HepG2 (cell line): ENCODE measurements around the gene AUNIP. TPM values are rescaled to one million over a fixed set of nuclear protein-coding genes. Genes with fewer than 3 reads are reported as not detected.

ENCODE experiments used
- ATAC-seq: fragments of 200-7000 bp; cut with Tn5 transposase; 3 replicates; pipeline ENCODE4 v1.9.1; 2020; ENCODE audit warnings: mild to moderate bottlenecking, moderate library complexity
- BruUV-seq: library from RNA; stranded (reverse); fragments of 400-500 nt; replicated peaks from 2 replicates; lab custom pipeline; 2021; lab: Mats Ljungman, UMichigan
- CTCF ChIA-PET: fragments of 300-600 bp; formaldehyde crosslinking; extraction: SDS; loops from one replicate; lab custom pipeline; 2021; ENCODE audit warnings: low total read pairs, inconsistent platforms, low intra/inter-chr PET ratio; lab: Yijun Ruan, JAX
- POLR2A ChIA-PET: fragments of 350-600 bp; sonication (Branson Sonifier 250); formaldehyde crosslinking; loops from one replicate; lab custom pipeline; 2020; ENCODE audit warnings: antibody characterized with exemption, inconsistent platforms; lab: Yijun Ruan, JAX
- DNase-seq: peaks from one replicate; pipeline ENCODE4 v3.0.0-alpha.2; 2015; ENCODE audit warnings: low spot score
- FAIRE-seq: peaks from 3 replicates; lab custom pipeline; 2011; peaks lifted over from hg19 to GRCh38; lab: Jason Lieb, UNC
- H2AFZ ChIP-seq: one replicate; pipeline ENCODE4 v1.6.1; 2011; ENCODE audit warnings: low read length, inconsistent platforms
- H3K27ac ChIP-seq: fragments of 300-600 bp; 3 replicates; pipeline ENCODE4 v1.8.0; 2011; ENCODE audit warnings: mixed run types, mild to moderate bottlenecking, mixed read lengths, low read length, inconsistent platforms; ENCODE audit not compliant: insufficient read depth; ENCODE audit errors: extremely low read length
- H3K27me3 ChIP-seq, 2 experiments: fragments of 200-600 bp in 1 of 2; 2 replicates in 1 of 2; 3 replicates in 1 of 2; pipeline versions ENCODE4 v1.6.0 to v1.8.0; 2011; ENCODE audit warnings: low read length in 2 of 2, mild to moderate bottlenecking in 2 of 2, moderate library complexity in 2 of 2, inconsistent platforms in 1 of 2; ENCODE audit not compliant: insufficient read depth in 2 of 2, control insufficient read depth in 1 of 2
- H3K36me3 ChIP-seq, 2 experiments: fragments of 200-600 bp in 1 of 2; replicated peaks in 1 of 2; 2 replicates in 1 of 2; 3 replicates in 1 of 2; pipeline versions ENCODE4 v1.5.1 to v1.8.0; 2011; ENCODE audit warnings: low read length in 2 of 2, inconsistent platforms in 1 of 2; ENCODE audit not compliant: insufficient read depth in 2 of 2, control insufficient read depth in 1 of 2
- H3K4me1 ChIP-seq: 2 replicates; pipeline ENCODE4 v1.5.1; 2012; ENCODE audit warnings: low read length, inconsistent platforms; ENCODE audit not compliant: insufficient read depth
- H3K4me2 ChIP-seq: 2 replicates; pipeline ENCODE4 v1.6.0; 2011; ENCODE audit warnings: low read depth, low read length, inconsistent platforms
- H3K4me3 ChIP-seq, 3 experiments: fragments of 200-600 bp in 1 of 3; sonication (generic), shearing (Covaris generic) in 1 of 3; replicated peaks in 1 of 3; 2 replicates each; pipeline ENCODE4 v1.5.1; 2011 to 2016; ENCODE audit warnings: low read length in 3 of 3, inconsistent platforms in 2 of 3, low read depth in 2 of 3, mild to moderate bottlenecking in 2 of 3, control low read depth in 1 of 3, mixed read lengths in 1 of 3; ENCODE audit not compliant: insufficient read depth in 1 of 3
- H3K79me2 ChIP-seq: one replicate; pipeline ENCODE4 v1.6.1; 2011; ENCODE audit warnings: low read length, inconsistent platforms; ENCODE audit not compliant: insufficient read depth
- H3K9ac ChIP-seq: 2 replicates; pipeline ENCODE4 v1.6.0; 2011; ENCODE audit warnings: mild to moderate bottlenecking, low read depth, low read length, inconsistent platforms; ENCODE audit not compliant: insufficient read depth
- H3K9me3 ChIP-seq: 2 replicates; pipeline ENCODE4 v1.5.1; 2012; ENCODE audit warnings: mild to moderate bottlenecking, low read length
- H4K20me1 ChIP-seq: 2 replicates; pipeline ENCODE4 v1.6.0; 2011; ENCODE audit warnings: inconsistent platforms, mild to moderate bottlenecking, low read length, moderate library complexity; ENCODE audit not compliant: insufficient read depth
- ARID5B ChIP-seq: IDR thresholded peaks from 2 replicates; pipeline ENCODE4 v1.4.0; 2020; ENCODE audit warnings: mild to moderate bottlenecking, missing genetic modification reagents
- CENPBD1 ChIP-seq: sonication (generic); formaldehyde crosslinking; IDR thresholded peaks from 2 replicates; pipeline ENCODE4 v1.8.0; 2022; ENCODE audit warnings: missing genetic modification reagents, low read depth, mild to moderate bottlenecking, borderline replicate concordance
- USF2 ChIP-seq, 2 experiments: sonication (generic) in 1 of 2; formaldehyde crosslinking in 1 of 2; IDR thresholded peaks; 2 replicates each; pipeline versions ENCODE4 v1.5.1 to v1.6.1; 2011 to 2020; ENCODE audit warnings: borderline replicate concordance in 1 of 2, low read depth in 1 of 2, low read length in 1 of 2, mild to moderate bottlenecking in 1 of 2, missing genetic modification reagents in 1 of 2, moderate library complexity in 1 of 2
- WGBS: methylation state at CpG from one replicate; pipeline ENCODE4 v1.1.6; 2017; ENCODE audit warnings: low lambda C conversion rate; 5-methylcytosine and 5-hydroxymethylcytosine counted together
- in situ Hi-C: cut with HindIII; loops from 2 replicates; pipeline ENCODE4 v1.10.0; 2017; ENCODE audit warnings: low pct_unique_long_range_greater_than_20kb; ENCODE audit not compliant: extremely low pct_ligation_motif_present
- intact Hi-C: fragments of 100-400 bp; cut with micrococcal nuclease; formaldehyde crosslinking; loops from one replicate; pipeline ENCODE4 v1.10.0; 2022; ENCODE audit not compliant: unreplicated experiment
- polyA plus RNA-seq, 8 experiments: library from polyadenylated mRNA; depleted of rRNA in 3 of 8; stranded (reverse) in 7 of 8; unstranded in 1 of 8; fragments of >200 nt; fragmentation: Illumina TruSeq in 4 of 8; extraction: Trizol in 4 of 8; gene quantifications; 2 replicates each; pipeline versions ENCODE4 v1.2.1 to v1.2.3, GENCODE V29; 2011 to 2016; ENCODE audit warnings: low read depth in 4 of 8, missing spikeins in 1 of 8, mixed read lengths in 1 of 8; ENCODE audit not compliant: insufficient read depth in 1 of 8
- total RNA-seq, 5 experiments: library from RNA; depleted of rRNA; stranded (reverse); fragments of >200 nt; fragmentation: Illumina TruSeq; extraction: Trizol; gene quantifications; 2 replicates each; pipeline ENCODE4 v1.2.3, GENCODE V29; 2016; ENCODE audit warnings: low read depth in 1 of 5

The AUNIP gene
- total and polyA plus RNA-seq, 2 of the 13 experiments (the other 11 are each of a cell fraction or from before 2014, with no cell fraction given), result 3.8 to 12.3 TPM

DNA sequence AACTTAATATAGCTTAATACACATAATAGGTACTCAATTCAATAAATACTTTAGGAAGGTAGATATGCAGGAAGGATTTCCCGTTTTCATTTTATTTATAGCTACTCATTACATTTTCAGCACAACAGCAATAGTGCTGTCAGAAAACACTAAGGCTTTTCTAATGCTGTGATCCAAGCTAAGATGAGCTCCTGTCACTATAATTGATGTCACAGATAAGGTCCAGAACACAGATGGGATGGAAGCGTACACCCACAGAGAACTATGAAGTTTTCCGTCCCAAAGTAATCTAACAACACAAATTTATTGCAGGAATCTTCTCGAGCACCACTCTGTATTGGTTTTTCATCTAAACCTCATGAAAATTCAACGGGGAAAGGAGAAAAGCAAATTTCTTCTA lies 13.6 kb downstream of the AUNIP start:
- Histone ChIP-seq H3K4me3 (no peak overlapping the region), H4K20me1 (no peaks in the 10 kb centered on the region)
- no peak for TF ChIP-seq ARID5B (CRISPR knock-in tag)
- TF ChIP-seq CENPBD1, result no peak
- no peak for TF ChIP-seq USF2 (IDR thresholded peaks at IDR 0.05; ENCODE audit: low read depth, low read length)
- TF ChIP-seq USF2 (CRISPR knock-in tag; IDR thresholded peaks at IDR 0.05; ENCODE audit: borderline replicate concordance), result no peak
- TF ChIP-seq, all 625 proteins: peak for 0
- Histone ChIP-seq H3K27me3 (no peaks in the 10 kb centered on the region), H2AFZ (no peak overlapping the region), H3K9me3 (no peaks in the 10 kb centered on the region), H3K4me1 (peaks cover 7% of the 10 kb centered on the region; the same call in 1 of the 2 replicates), H3K36me3 (no peaks in the 10 kb centered on the region), H3K79me2 (peaks cover 57% of the 10 kb centered on the region), H3K9ac (no peak overlapping the region), H3K27ac (no peak overlapping the region), H3K4me2 (no peak overlapping the region)
- DNase-seq (no peak), ATAC-seq (no peak), FAIRE-seq (no peak)
- 93% methylated on average over 5 of the region's 5 CpGs for WGBS
- intact Hi-C loops, result no loop called here
- in situ Hi-C loops, result no loop called here
- CTCF ChIA-PET, result no interaction called here
- no TSS peak for BruUV-seq
- POLR2A ChIA-PET, result interaction anchor here (1.3 kb wide), 1 partner anchor 30 kb away, joined by 3 read pairs; the partner anchor contains the start of gene PAQR7
